Muscle of back (tissue), 11 donors: ENCODE results near the gene GRM2. TPM values are rescaled to one million over a fixed set of nuclear protein-coding genes. Genes with fewer than 3 reads are reported as not detected.

Source experiments
- DNase-seq, 3 donors: peaks; one replicate each; pipeline versions ENCODE4 v3.0.0 to v3.0.0-alpha.2; 2013
- polyA plus RNA-seq, 10 donors: library from polyadenylated mRNA; unstranded; fragments of 120-200 nt; gene quantifications; one replicate each; pipeline ENCODE4 v1.2.1, GENCODE V29; 2013; ENCODE audit not compliant: insufficient read length in 10 of 10

GRM2 gene
- polyA plus RNA-seq, 10 donors, result 0.25 to 0.98 (median 0.52) TPM

DNA sequence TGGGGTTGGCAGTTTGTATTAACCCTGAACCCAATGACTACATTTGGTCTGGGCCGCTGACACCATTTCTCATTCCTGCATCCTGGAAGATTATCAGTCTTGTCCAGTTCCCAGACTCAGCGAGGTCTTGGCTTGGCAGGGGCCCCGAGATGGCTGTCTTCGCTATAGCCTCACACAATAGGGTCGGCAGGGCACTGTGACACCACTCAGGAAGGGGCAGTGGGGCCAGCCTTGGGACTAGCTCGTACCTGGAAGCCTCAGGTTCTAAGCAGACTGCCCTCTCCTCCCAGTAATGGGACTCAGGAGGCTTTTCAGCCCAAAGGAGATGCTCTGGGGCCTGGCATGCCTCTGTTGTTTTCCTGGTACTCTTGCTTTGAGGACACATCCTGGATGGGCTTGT, 26.7 kb upstream of the GRM2 start:
- DNase-seq, result no peak

DNA sequence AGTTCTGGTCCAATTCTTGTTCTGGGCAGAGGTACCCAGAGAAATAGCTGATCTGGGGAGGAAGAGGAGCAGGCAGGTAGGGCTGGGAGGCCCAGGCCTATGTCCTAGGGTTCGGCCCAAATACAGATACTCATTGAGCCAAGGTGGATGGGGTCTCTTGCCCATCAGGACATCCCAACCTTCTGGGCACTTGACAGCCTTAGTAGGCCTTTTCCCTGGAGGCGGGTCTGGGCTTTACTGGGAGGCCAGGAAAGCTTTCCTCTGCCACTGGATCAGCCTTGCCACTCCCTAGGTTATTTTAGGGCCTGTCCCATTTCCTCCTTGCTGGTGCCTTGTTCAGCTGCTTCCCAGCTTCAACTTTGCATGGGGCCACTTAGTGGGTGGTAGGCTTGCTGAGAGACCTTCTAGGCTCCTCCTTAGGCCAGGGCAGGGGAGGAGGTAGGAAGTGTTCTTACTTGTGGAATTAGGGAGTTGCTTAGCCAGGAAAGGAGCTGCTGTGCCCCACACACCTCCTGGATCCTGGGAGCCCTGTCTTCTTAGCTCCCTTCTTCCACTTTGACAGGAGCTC, 26.1 kb upstream of the GRM2 start:
- no peak for DNase-seq

DNA sequence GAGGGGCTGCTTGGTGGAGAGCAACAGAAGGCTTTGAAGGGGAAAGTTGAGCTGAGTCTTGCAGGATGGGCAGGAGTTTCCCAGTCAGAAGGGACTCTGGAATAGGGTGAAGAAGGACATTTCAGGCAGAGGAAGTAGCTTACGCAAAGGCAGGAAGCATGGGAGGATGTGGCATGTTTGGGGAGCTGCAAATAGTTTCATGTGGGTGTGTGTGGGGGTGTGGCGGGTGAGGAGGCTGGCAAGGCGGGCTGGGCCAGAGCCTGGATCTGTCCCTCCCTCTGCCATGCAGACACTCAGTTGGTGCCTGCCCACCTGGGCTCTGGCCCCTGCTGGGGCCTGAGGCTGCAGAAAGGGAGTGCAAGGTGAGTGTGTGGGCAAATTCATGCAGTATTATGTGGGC, 25.4 kb upstream of the GRM2 start:
- DNase-seq, result no peak

DNA sequence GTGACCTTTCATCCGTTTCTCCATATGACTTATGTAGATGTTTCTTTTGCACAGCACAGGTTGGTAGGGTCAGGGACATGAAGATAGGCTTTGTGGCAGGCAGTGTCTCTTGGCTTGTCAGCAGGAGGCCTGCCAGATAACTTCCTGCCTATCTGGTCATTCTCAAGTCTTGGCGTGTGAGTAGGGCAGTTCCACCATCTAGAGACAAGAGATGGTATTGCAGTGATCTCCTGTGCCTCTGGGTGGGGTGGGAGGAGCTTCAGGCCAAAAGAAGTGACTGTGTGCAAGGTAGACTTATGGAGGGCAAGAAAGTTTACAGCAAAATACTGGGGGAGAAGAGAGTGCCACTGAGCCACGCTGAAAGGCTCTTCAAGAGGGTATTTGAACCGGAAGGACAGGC, 24.8 kb upstream of the GRM2 start:
- DNase-seq, result peak; percentile 70 to 82 (median 70)

DNA sequence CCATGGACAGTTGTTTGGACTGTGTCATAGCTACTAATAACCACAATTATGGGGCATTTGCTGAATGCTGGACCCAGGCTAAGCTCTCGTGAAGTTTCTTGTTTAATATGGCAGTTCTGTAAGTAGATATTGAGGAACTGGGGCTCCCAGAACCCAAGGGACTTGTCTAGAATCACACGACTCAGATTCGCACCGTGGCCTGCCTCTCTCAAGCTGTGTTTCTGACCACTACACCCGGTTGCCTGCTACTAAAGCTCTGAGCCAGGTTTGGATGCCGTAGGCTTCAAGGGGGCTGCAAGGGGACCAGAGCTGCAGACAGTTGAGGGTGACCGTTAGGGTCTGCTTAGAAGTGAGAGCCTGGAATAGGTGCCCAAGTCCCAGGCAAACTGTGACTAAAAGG, 24.3 kb upstream of the GRM2 start:
- no peak for DNase-seq

DNA sequence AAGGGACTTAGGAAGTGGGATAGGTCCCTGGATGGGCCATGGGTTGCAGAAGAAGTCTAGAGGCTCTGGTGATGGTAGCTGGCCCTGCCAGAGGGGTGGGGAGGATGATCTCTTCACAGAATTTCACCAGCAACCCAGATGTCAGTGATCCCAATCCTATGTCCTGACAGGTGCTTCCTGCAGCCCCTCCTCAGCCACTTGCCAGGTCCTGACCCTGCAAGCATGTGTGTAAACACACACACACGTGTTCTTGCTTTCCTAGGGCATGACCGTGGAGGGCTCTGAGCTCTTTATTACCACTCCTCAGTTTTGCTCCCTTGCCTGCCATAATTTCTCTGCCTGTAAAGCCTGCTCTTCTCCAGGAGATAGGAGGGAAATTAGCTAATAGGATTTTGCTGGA, 23.3 kb upstream of the GRM2 start:
- no peak for DNase-seq

DNA sequence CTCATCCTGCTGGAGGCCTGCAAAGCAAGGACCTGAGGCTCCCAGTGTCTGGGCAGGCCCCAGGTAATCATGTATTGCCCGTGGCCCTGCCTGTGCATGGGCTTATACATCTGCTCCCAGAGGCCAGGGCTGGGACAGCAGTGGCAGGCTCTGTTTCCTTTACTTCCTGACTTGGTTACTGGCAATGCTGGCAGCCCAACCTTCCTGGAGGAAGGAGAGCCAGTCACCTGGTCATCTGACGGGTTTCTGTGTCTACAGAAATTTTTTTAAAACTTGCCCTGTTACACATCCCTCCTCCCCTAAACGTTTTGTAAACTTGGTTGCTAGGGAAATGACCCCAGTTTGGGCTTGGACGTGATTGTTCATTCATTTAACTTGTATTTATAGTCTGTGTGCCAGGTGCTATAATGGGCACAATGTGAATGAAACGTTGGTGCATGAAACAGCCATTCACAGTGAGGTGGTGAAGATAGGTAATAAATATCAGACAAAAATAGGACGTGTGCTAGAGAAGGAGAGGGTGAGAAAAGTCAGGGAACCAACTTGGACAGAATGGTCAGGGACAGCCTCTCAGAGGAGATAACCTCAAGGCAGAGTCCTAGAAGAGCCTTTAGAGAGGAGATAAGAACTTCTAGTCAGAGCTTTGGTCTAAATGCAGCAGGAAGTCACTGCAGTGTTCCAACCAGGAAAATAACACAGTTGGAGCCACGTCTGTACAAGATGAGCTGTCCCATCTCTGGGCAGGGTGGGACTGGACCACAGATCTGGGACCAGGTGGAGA, 21.7 kb upstream of the GRM2 start:
- no peak for DNase-seq

DNA sequence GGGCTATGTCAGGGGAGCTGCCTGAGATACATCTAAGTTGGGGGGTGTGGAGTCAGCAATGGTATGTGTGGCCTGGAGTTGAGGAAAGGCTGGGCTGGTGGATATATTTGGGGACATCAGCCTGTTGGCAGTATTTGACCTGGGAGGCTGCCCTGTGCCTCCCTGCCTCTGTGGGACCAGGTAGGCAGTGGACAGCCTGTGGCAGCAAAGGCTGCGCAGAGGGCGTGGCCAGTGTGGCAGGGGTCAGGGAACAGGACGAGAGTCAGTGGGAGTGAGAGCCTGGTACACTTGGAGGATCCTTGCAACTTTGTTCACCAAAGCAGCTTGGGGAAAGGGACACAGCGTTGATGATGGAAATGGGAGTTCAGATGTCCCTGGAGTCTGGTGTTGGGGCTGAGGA, 20.8 kb upstream of the GRM2 start:
- no peak for DNase-seq

DNA sequence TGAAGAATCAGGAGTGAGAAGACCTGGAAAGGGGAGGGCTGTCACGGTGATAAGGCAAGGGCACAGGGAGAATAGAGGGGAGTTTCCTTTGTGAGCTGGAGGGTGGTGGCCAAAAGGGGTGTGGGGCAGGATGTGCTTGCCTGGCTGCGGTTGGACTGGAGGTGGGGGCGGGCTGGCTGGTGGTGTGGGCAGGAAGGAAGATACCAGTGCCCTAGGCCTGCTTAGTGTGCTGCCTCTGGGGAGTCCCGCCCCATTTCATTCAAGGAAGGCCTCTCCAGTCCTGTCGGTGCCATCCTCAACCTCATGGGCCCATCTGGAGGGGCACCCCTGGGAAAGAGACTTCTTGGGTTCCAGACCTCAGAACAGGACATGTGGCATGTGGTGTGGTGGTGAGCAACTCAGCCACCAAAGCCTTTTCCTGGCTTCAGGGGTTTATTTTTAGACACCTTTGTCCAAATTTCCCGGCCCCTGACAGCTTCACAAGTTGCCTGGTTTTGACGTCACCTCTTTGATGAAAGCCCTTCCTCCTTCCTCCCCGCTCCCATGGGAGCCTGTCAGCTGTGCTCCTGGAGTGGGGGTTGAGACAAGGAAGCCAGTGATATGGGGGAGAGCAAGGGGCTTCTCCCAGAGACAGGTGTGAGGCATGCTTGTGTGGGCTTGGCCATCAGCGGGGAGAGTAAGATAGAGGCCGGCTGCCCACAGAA, 20.2 kb upstream of the GRM2 start:
- DNase-seq, result peak in 1 of 3 donors; percentile 40

DNA sequence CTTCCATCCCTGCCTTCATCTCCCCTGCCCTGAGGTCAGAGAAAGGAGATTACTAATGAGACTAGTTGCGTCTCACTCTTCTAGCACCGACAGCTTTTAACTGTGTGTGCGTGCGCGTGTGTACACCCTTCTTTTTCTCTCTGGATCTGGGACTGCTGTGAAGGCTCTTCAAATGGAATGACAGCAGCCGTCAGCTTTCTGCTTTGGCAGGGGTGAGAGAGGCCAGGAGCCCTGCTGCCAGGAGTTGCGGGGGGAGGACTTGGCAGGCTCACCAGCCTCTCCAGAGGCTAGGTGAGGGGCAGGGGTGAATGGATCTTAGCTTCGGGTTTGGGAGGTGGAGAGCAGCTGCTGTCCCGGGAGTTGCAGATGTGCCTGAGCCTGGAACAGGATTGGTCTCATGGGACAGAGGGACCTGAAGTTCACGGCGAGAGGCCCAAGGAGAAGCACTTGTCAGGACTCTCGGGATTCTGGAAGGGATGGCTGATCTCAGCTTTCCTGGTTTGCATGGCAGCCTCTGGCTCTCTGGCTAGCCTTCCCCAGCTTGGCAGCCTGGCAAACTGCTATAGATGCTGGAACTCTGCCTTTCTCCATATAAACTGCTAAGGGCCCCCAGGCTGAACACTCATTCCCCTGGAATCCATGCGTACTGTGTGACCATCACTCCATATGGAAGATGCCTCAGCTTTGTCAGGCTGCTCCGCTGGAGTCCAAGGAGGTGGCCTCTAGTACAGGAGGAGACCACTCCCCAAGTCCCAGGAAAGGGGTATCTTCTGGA, 19.2 kb upstream of the GRM2 start:
- DNase-seq, result no peak

DNA sequence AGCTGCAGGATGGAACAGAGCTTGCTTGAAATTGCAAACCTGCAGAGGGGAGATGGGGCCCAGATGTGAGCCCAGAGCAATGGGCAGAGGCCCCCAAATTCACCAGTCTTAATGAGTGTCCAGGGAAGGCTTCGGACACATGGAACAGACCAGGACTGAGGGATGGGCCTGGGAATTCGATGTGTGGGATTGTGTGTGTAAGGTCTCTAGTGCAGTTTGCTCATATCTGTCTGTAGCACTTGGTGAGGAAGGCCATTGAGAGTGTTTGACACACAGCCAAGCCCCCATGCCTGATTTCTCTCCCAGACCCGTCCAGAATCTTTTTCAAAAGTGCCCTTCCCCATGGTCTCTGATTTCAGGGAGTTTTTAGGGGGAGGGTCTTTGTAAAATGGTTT, 18.7 kb upstream of the GRM2 start:
- DNase-seq, result no peak

DNA sequence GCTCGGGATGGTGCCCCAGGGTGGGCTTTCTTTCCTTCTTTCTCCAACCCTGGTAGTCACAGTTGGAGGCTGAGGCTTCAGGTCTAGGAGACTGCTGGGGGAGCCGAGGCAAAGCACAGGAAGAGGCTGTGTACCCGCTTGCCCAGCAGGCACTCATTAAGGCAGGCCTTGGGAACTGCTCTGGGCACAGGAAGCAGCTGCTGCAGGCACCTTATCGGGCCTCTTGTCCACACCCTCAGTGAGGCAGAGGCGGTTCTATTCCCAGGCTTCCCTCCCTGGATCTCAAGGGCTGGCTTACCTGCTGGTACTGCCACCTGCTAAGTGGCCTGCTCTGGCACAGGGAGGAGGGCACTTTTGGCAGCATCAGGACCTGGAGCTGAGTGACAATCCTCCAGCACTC, 15.8 kb upstream of the GRM2 start:
- no peak for DNase-seq

DNA sequence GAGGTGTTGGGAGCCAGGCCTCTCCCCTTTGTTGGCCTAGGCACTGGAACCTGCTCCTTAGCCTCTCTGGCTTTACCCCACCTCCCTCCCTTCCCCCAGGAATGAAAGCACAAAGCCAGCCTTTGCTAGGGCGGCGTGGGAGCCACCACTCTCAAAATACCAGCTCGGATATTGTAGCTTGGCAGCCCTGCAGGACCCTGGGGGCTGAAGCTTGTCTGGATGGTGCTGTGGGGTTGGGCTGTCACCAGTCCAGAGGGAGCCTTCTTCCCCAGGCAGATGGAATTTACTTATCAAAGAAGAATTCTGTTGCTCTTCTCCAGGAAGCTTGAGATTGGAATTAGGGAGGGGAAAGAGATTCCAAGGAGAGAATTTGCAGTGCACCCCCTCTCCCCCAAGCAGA, 14.9 kb upstream of the GRM2 start:
- DNase-seq, result no peak

DNA sequence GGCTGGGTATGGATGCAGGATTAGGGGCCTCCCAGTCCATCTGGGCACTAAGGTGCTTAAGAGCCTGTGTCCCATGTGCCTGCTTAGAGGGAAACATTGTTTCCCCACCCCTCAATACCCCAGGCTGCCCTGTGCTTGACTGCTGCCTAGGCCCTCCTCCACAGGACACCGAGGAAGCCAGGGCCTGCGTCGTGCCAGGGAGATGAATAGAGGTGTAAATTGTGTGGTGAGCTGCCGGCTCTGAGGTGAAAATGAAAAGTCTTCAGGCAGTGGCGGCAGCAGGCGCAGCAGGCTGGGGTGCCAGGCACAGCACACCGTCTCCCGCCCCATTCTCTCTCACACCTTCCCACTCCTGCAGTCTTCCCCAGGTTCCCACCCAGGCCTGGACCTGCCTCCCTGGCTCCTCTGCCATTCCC, 13.9 kb upstream of the GRM2 start:
- DNase-seq, result no peak

DNA sequence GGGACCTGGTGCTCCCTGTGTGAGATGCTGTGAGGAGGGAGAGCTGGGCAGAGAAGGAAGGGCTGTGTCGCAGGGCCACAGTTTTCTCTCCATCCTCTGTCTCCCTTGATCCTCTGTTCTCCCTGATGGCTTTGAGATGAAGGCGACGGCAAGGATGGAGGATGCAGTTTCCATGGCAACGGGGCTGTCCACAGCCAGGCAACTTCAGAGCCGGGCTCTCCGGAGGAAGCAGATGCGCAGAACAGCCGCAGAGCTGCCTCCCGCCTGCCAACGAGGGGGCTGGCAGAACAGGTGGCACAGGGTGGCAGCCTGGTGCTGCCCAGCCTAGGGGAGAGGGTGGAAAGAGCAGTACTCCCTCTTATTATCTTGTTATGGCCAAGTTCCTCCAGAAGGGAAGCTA, 9.9 kb upstream of the GRM2 start:
- DNase-seq, result no peak

DNA sequence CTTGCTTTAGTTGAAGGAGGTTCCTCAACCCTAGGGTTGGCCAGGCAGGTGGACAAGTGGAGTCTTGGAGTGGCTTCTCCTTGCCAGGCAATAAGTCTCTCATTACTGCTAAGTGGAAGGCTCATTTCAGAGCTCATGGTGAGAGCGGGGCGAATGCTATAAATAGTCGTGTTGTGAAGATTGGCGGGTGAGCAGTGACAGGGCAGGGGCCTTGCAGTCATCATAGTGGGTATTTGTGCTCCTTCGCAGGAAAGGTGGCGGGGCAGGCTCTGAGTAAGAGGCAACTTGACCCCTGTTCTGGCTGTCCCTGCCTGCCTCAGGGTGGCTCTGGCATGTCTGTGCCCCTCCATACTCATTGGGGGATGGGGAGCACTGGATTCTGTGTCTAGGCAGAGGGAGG, 8.7 kb upstream of the GRM2 start:
- no peak for DNase-seq

DNA sequence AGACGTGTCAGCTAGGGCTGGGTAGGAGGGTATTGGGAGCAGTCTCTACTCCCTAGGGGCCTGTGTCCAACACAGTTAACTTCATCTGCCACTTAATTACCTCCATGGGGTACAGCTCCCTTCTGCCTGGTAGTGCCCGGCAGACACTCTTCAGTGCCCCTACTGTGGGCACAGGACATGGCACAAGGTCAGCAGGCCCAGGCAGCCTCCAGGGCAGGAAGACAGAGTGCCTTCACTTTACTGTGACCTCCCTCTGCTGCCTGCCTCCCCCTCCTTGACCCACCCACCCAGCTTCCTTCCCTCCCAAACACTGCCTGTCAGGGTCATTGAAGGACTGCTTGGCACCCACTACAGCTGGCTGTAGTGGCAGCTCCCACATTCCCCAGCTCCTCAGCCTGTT, 6.5 kb upstream of the GRM2 start:
- no peak for DNase-seq

DNA sequence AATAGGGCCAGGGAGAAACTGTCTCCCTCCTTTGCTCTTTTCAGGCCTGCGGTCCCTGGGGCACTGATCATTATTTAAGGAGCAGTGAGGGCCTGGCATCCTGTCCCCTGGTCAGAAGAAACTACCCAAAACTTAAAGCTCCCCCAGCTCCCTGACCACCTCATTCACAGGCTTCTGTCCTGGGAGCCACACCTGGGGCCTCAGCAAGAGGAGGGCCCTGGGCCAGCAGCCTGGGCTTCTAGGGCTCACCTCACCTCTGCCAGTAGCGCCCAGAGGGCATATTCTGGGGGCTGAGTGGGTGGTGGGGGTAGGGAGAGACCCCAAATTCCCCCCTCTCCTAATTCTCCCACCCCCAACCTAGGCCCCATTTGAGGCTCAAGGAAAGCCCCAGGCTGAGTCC, 4.7 kb upstream of the GRM2 start:
- DNase-seq, result no peak

DNA sequence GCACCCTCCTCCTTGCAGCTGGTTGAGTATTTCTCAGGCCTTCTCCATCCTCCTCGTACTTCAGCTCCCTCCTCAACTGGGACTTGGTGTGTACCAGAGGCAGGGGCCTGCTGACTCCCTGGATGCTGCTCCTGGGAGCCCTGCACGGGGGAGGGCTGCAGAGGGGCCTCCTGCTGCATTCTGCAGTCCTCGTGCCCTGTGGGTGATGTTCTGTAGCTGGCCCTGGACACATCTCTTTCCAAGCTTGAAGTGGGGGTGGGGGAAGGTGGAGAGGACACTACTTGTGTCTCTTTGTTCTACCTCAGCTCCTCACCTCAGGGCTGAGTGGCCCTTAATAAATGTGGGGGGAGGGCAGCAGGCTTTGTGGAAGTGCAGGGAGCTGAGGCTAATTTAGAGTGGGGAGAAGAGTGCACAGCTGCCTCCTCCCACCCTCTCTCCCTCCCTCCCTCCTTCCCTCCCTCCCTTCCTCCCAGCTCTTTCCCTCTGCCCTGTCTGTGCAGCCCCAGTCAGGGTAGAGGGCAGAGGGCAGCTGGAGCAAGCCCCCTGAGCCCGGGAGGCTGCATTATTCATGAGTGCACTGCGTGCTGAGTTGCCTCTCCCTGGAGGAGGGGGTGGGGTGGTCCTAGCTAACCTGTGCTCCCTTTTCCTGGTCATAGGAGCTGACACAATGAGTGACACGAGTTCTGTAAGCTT, 3.7 kb upstream of the GRM2 start:
- no peak for DNase-seq

DNA sequence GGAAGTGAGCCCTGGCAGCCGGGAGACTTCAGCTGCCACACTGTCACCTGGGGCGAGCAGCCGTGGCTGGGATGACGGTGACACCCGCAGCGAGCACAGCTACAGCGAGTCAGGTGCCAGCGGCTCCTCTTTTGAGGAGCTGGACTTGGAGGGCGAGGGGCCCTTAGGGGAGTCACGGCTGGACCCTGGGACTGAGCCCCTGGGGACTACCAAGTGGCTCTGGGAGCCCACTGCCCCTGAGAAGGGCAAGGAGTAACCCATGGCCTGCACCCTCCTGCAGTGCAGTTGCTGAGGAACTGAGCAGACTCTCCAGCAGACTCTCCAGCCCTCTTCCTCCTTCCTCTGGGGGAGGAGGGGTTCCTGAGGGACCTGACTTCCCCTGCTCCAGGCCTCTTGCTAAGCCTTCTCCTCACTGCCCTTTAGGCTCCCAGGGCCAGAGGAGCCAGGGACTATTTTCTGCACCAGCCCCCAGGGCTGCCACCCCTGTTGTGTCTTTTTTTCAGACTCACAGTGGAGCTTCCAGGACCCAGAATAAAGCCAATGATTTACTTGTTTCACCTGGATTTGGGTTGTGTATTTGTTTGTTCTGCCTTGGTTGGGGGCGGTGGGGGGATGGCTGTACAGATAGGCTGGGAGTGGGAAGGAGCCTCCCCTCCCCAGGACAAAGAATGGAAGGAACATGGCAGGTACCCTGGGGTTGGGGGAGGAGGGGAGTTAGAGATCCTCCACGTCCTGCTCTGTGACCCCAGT, 2.9 kb upstream of the GRM2 start:
- no peak for DNase-seq

DNA sequence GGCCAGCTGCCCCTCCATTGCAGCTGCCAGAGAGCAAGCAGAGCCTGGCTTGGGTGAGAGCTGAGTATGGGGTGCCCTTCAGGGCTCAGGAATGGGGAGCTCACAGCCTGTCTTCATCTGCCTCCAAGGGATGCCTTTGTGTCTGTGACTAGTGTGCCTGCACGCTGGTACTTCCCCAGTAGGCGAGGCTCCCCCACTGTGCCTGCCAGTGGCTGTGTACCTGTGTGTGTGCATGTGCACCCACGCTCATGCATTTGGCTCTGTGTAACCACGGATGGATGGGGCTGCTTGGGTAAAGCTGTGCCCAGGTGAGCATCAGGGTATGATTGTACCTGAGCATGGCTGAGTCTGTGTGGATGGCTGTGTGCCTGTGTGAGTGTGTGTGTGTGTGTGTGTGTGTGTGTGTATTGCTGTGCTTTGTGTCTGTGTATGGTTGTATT, 2.3 kb upstream of the GRM2 start:
- DNase-seq, result no peak
